Left ventricle myocardium superior (tissue), 1 donor: ENCODE measurements around the gene PRIMPOL. TPM values are rescaled to one million over a fixed set of nuclear protein-coding genes. Genes with fewer than 3 reads are reported as not detected.

Experiments
- ATAC-seq: fragments of 200-7000 bp; cut with Tn5 transposase; one replicate; pipeline ENCODE4 v1.9.1; 2020; ENCODE audit warnings: mild to moderate bottlenecking, moderate library complexity
- DNase-seq: peaks from one replicate; pipeline ENCODE4 v3.0.0-alpha.2; 2020
- intact Hi-C: fragments of 100-400 bp; cut with micrococcal nuclease; formaldehyde crosslinking; loops from one replicate; pipeline ENCODE4 v1.11.0; 2022
- total RNA-seq: library from RNA; stranded (reverse); fragmentation: NEBNext Ultra II Directional; extraction: Animal tissue kit (Norgen Biotek cat#: 25700); gene quantifications from one replicate; pipeline ENCODE4 v1.2.1, GENCODE V29; 2021
- donor health status: DM: no; HTN: yes; CAD: no; lungs with severe emphysema.

PRIMPOL gene
- total RNA-seq, 1 donor from 2014 or later: 11.4 TPM

- DNase-seq: no peak
- peak; percentile 45 for ATAC-seq
- intact Hi-C loops: no loop called here
Observed at GRCh38 chr4:184694412-184694956, 44.9 kb downstream of the PRIMPOL start.

- no peak for DNase-seq
- intact Hi-C loops: no loop called here
- ATAC-seq: peak; percentile 89
Observed at GRCh38 chr4:184695178-184695896, 45.8 kb downstream of the PRIMPOL start.

- ATAC-seq (no peak), DNase-seq (no peak)
Observed at GRCh38 chr4:184697956-184698355, 48.4 kb downstream of the PRIMPOL start.

GRCh38 chr4:184699941-184700340 is 50.4 kb downstream of the PRIMPOL start:
- ATAC-seq: no peak

More at GRCh38 chr4:184697956-184698355, 48.4 kb downstream of the PRIMPOL start:
- intact Hi-C loops: no loop called here

GRCh38 chr4:184702114-184702513 is 52.6 kb downstream of the PRIMPOL start:
- no peak for ATAC-seq
- DNase-seq: no peak
- intact Hi-C loops: no loop called here

More at GRCh38 chr4:184699941-184700340, 50.4 kb downstream of the PRIMPOL start:
- no peak for DNase-seq
- intact Hi-C loops: no loop called here

GRCh38 chr4:184705692-184706091 is 56.2 kb downstream of the PRIMPOL start:
- DNase-seq (no peak), ATAC-seq (no peak)
- intact Hi-C loops: no loop called here

- DNase-seq (no peak), ATAC-seq (no peak)
- intact Hi-C loops: no loop called here
Observed at GRCh38 chr4:184706453-184706852, 56.9 kb downstream of the PRIMPOL start.

- intact Hi-C loops: no loop called here
- DNase-seq: no peak
- ATAC-seq: no peak
Observed at GRCh38 chr4:184712322-184712721, 62.8 kb downstream of the PRIMPOL start.

GRCh38 chr4:184713887-184714286 is 64.3 kb downstream of the PRIMPOL start:
- ATAC-seq (no peak), DNase-seq (no peak)
- intact Hi-C loops: no loop called here

GRCh38 chr4:184715526-184715925 is 66.0 kb downstream of the PRIMPOL start:
- no peak for ATAC-seq
- intact Hi-C loops: no loop called here
- no peak for DNase-seq

GRCh38 chr4:184719407-184719806 is 69.9 kb downstream of the PRIMPOL start:
- intact Hi-C loops: no loop called here
- DNase-seq (no peak), ATAC-seq (no peak)

GRCh38 chr4:184721254-184721653 is 71.7 kb downstream of the PRIMPOL start:
- no peak for DNase-seq
- ATAC-seq: no peak
- intact Hi-C loops: no loop called here

GRCh38 chr4:184722798-184723197 is 73.3 kb downstream of the PRIMPOL start:
- DNase-seq (no peak), ATAC-seq (no peak)
- intact Hi-C loops: no loop called here

- DNase-seq: no peak
- intact Hi-C loops: no loop called here
- no peak for ATAC-seq
Observed at GRCh38 chr4:184727430-184727829, 77.9 kb downstream of the PRIMPOL start.

GRCh38 chr4:184728858-184729257 is 79.3 kb downstream of the PRIMPOL start:
- intact Hi-C loops: no loop called here
- DNase-seq: no peak
- ATAC-seq: no peak

GRCh38 chr4:184729946-184730345 is 80.4 kb downstream of the PRIMPOL start:
- no peak for ATAC-seq
- intact Hi-C loops: no loop called here
- no peak for DNase-seq

- no peak for DNase-seq
- ATAC-seq: no peak
- intact Hi-C loops: no loop called here
Observed at GRCh38 chr4:184731056-184731455, 81.5 kb downstream of the PRIMPOL start.

GRCh38 chr4:184732126-184732525 is 82.6 kb downstream of the PRIMPOL start:
- intact Hi-C loops: no loop called here
- ATAC-seq (no peak), DNase-seq (no peak)

GRCh38 chr4:184733654-184734524 is 84.4 kb downstream of the PRIMPOL start, which contains the start of gene CENPU:
Gene CENPU, minus strand, starts transcription at chr4:184734096. Its CDS starts 34 bp downstream, at chr4:184734062.
- intact Hi-C loops: no loop called here
- ATAC-seq: peak; percentile 99

GRCh38 chr4:184734758-184735157 is 85.2 kb downstream of the PRIMPOL start:
- ATAC-seq (no peak), DNase-seq (no peak)
- intact Hi-C loops: no loop called here

More at GRCh38 chr4:184733654-184734524, 84.4 kb downstream of the PRIMPOL start, which contains the start of gene CENPU:
- DNase-seq: peak; percentile 96
